Measurements from ENCODE around the gene SLPI. TPM values are rescaled to one million over a fixed set of nuclear protein-coding genes. Genes with fewer than 3 reads are reported as not detected.

Gene SLPI
- total RNA-seq, result not detected

GRCh38 chr20:45254383-45255262 is at the start of gene SLPI:
SLPI (minus strand) TSS chr20:45254564; CDS start chr20:45254543, 21 bp downstream.

GRCh38 chr20:45221076-45221475 is 33.3 kb downstream of the SLPI start, which contains the start of gene SEMG2:
SEMG2 (plus strand) TSS chr20:45221373; CDS start chr20:45221390, 17 bp downstream.

GRCh38 chr20:45206725-45207124 is 47.6 kb downstream of the SLPI start, which contains the start of gene SEMG1:
SEMG1 (plus strand) TSS chr20:45207033; CDS start chr20:45207054, 21 bp downstream.

Other genes with a start within 250 kb of the SLPI start
- gene KCNS1, start 153.4 kb downstream of the SLPI start, total RNA-seq, result 1.6 TPM
- gene WFDC5, start 139.4 kb downstream of the SLPI start, total RNA-seq, result not detected
- not detected for gene WFDC12, start 130.1 kb downstream of the SLPI start, total RNA-seq
- gene PI3, start 79.7 kb downstream of the SLPI start, total RNA-seq, result not detected
- not detected for gene SEMG1, start 47.5 kb downstream of the SLPI start, total RNA-seq
- not detected for gene SEMG2, start 33.2 kb downstream of the SLPI start, total RNA-seq
- not detected for gene RBPJL, start 52.3 kb upstream of the SLPI start, total RNA-seq
- gene MATN4, start 53.7 kb upstream of the SLPI start, total RNA-seq, result not detected
- 0.94 TPM for gene SDC4, start 93.9 kb upstream of the SLPI start, total RNA-seq
- 39.1 TPM for gene SYS1, start 108.6 kb upstream of the SLPI start, total RNA-seq
- gene TP53TG5, start 123.8 kb upstream of the SLPI start, total RNA-seq, result 1.9 TPM
- 13.1 TPM for gene DBNDD2, start 153.7 kb upstream of the SLPI start, total RNA-seq
- 27.2 TPM for gene PIGT, start 161.6 kb upstream of the SLPI start, total RNA-seq
- 4.4 TPM for gene WFDC2, start 215.2 kb upstream of the SLPI start, total RNA-seq

Data from parietal lobe (tissue), 1 donor.